DND-41 (cell line): Measurements from ENCODE around the gene C1orf198.

Experiments
- ATAC-seq: fragments of 200-7000 bp; cut with Tn5 transposase; 3 replicates; pipeline ENCODE4 v1.9.1; 2021; ENCODE audit warnings: low read depth; ENCODE audit not compliant: insufficient read depth
- DNase-seq: peaks from one replicate; pipeline ENCODE4 v3.0.0-alpha.2; 2020
- H2AFZ ChIP-seq: 2 replicates; pipeline ENCODE4 v1.6.0; 2012; ENCODE audit warnings: low read depth, low read length
- H3K27ac ChIP-seq: 2 replicates; pipeline ENCODE4 v1.5.1; 2012; ENCODE audit warnings: low read length, inconsistent platforms
- H3K27me3 ChIP-seq: fragments of 200-600 bp; sonication (generic); 2 replicates; pipeline ENCODE4 v1.6.0; 2012; ENCODE audit warnings: low read length, mild to moderate bottlenecking, inconsistent platforms; ENCODE audit not compliant: insufficient read depth, poor library complexity
- H3K36me3 ChIP-seq: 2 replicates; pipeline ENCODE4 v1.5.1; 2012; ENCODE audit warnings: low read length, inconsistent platforms; ENCODE audit not compliant: insufficient read depth
- H3K4me1 ChIP-seq: 2 replicates; pipeline ENCODE4 v1.5.1; 2012; ENCODE audit warnings: mild to moderate bottlenecking, low read length; ENCODE audit not compliant: insufficient read depth
- H3K4me2 ChIP-seq: 2 replicates; pipeline ENCODE4 v1.6.0; 2012; ENCODE audit warnings: mild to moderate bottlenecking, moderate library complexity, low read length, inconsistent platforms; ENCODE audit not compliant: insufficient read depth
- H3K4me3 ChIP-seq, 2 experiments: fragments of 200-600 bp in 1 of 2; shearing (Covaris generic) in 1 of 2; 2 replicates each; pipeline ENCODE4 v1.5.1; 2012 to 2016; ENCODE audit warnings: inconsistent platforms in 2 of 2, low read length in 2 of 2, mild to moderate bottlenecking in 2 of 2, low read depth in 1 of 2, moderate library complexity in 1 of 2
- H3K79me2 ChIP-seq: 2 replicates; pipeline ENCODE4 v1.6.0; 2012; ENCODE audit warnings: low read length, inconsistent platforms; ENCODE audit not compliant: insufficient read depth
- H3K9ac ChIP-seq: 2 replicates; pipeline ENCODE4 v1.6.0; 2012; ENCODE audit warnings: low read depth, mild to moderate bottlenecking, inconsistent platforms, low read length, moderate library complexity
- H3K9me3 ChIP-seq: 2 replicates; pipeline ENCODE4 v1.5.1; 2012; ENCODE audit warnings: low read length, moderate library complexity, mild to moderate bottlenecking, inconsistent platforms; ENCODE audit not compliant: insufficient read depth, severe bottlenecking
- H4K20me1 ChIP-seq: 2 replicates; pipeline ENCODE4 v1.6.0; 2012; ENCODE audit warnings: low read length; ENCODE audit not compliant: insufficient read depth
- EZH2 ChIP-seq: IDR thresholded peaks from 3 replicates; pipeline ENCODE4 v1.6.1; 2012; ENCODE audit warnings: borderline replicate concordance, low read depth, mild to moderate bottlenecking, moderate library complexity, low read length, inconsistent platforms; ENCODE audit not compliant: severe bottlenecking
- TF ChIP-seq, protein P1 (sequence below): IDR thresholded peaks from 2 replicates; pipeline ENCODE4 v1.5.1; 2012; ENCODE audit warnings: borderline replicate concordance, low read length, moderate library complexity, mild to moderate bottlenecking; ENCODE audit not compliant: poor library complexity, severe bottlenecking; ENCODE audit errors: extremely low read depth

C1orf198 gene

GRCh38 chr1:230868736-230869385 lies 540 bp upstream of the C1orf198 start:
- Histone ChIP-seq H3K27me3 (peaks cover 15% of the 10 kb centered on the region), H3K4me2 (peak overlapping the region; percentile 82), H2AFZ (peak overlapping the region; percentile 92), H3K4me1 (peaks cover 23% of the 10 kb centered on the region), H3K27ac (no peak overlapping the region), H3K9me3 (no peaks in the 10 kb centered on the region), H3K79me2 (no peaks in the 10 kb centered on the region), H3K36me3 (no peaks in the 10 kb centered on the region), H4K20me1 (0 out of 2 replicates have a peak, but pooled peaks cover 6% of the 10 kb centered on the region), H3K4me3 (peak overlapping the region in 1 of 2 experiments; percentile 66; a peak in 2 of 4 replicates), H3K9ac (peak overlapping the region; percentile 53)
- DNase-seq: no peak
- ATAC-seq: peak; percentile 57
- TF ChIP-seq, protein P1, sequence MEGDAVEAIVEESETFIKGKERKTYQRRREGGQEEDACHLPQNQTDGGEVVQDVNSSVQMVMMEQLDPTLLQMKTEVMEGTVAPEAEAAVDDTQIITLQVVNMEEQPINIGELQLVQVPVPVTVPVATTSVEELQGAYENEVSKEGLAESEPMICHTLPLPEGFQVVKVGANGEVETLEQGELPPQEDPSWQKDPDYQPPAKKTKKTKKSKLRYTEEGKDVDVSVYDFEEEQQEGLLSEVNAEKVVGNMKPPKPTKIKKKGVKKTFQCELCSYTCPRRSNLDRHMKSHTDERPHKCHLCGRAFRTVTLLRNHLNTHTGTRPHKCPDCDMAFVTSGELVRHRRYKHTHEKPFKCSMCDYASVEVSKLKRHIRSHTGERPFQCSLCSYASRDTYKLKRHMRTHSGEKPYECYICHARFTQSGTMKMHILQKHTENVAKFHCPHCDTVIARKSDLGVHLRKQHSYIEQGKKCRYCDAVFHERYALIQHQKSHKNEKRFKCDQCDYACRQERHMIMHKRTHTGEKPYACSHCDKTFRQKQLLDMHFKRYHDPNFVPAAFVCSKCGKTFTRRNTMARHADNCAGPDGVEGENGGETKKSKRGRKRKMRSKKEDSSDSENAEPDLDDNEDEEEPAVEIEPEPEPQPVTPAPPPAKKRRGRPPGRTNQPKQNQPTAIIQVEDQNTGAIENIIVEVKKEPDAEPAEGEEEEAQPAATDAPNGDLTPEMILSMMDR: no peak
- TF ChIP-seq EZH2: peak; percentile 75

- H3K36me3 ChIP-seq: no peaks in the 10 kb centered on the region
- peaks cover 15% of the 10 kb centered on the region for H3K27me3 ChIP-seq
- H3K9me3 ChIP-seq: no peaks in the 10 kb centered on the region
- no peaks in the 10 kb centered on the region for H3K79me2 ChIP-seq
- H3K9ac ChIP-seq: peak overlapping the region; percentile 84
- peak overlapping the region; percentile 89 to 94 for H3K4me3 ChIP-seq
- peaks cover 23% of the 10 kb centered on the region for H3K4me1 ChIP-seq
- ATAC-seq: no peak
- TF ChIP-seq, protein P1: no peak
- TF ChIP-seq EZH2: no peak
- H2AFZ ChIP-seq: peak overlapping the region; percentile 95
- peak overlapping the region; percentile 82 for H3K4me2 ChIP-seq
- peak overlapping the region; percentile 55; the same call in 1 of the 2 replicates for H3K27ac ChIP-seq
- 0 out of 2 replicates have a peak, but pooled peaks cover 6% of the 10 kb centered on the region for H4K20me1 ChIP-seq
- DNase-seq: no peak
Observed at GRCh38 chr1:230867101-230867902, 1.0 kb downstream of the C1orf198 start.

DNA sequence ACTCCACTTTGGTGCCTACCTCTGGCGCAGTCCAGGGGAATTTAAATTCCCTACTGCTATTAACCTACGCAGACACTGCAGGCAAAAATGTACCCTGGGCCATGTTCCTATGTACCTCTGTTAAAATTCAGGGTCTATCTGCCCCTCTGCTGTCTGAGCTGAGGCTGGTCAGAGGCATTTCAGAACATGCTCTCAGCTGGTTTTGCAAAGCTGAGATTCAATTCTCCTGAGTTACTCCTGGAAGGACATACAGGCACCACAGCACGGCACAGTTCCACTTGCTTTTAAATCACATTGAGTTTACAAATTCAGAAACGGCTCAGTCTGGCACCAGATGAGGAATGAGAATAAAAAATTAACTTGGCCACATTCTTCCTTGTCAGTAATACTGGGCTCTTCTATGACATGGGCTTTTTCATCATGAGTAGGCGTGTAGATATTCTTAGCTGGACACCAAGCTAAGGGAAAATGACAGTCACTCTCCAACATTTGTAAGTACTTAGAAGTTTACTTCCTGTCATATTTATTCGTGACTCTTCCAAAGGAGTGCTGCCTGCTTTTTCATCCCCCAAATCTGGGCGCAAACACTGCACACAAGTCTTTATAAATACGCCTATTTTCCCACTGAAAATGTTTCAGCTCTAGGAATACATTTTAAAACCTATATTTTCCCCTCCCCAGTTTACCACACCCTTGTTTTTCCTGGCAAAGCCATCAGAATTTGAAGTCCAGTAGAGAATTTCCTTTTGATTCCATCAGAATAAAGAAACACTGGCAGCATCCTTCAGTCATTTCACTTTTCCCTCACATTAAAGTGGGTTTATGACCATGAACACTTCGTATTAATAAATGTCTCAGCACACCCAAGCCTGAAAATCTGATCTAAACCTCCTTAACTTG lies 1.9 kb downstream of the C1orf198 start:
- Histone ChIP-seq H3K4me3 (no peak overlapping the region), H4K20me1 (0 out of 2 replicates have a peak, but pooled peaks cover 6% of the 10 kb centered on the region), H3K9ac (no peak overlapping the region; the same call in 1 of the 2 replicates), H3K4me1 (peaks cover 23% of the 10 kb centered on the region), H3K9me3 (no peaks in the 10 kb centered on the region), H3K27ac (no peak overlapping the region), H2AFZ (no peak overlapping the region), H3K79me2 (no peaks in the 10 kb centered on the region), H3K27me3 (peaks cover 15% of the 10 kb centered on the region), H3K4me2 (peak overlapping the region; percentile 82), H3K36me3 (no peaks in the 10 kb centered on the region)
- TF ChIP-seq, protein P1: no peak
- DNase-seq (no peak), ATAC-seq (no peak)
